Activated CD4-positive, alpha-beta T cell treated with anti-CD3 and anti-CD28 coated beads, Interleukin-10, Interleukin-2, amounts not matched to agents 100 ng/mL and 50 ng/mL, durations not matched to agents 16 hours and 8 hours (primary cell): Measurements from ENCODE around the gene RBM8A.

Experiments used
- DNase-seq: peaks from one replicate; pipeline ENCODE4 v3.0.0-alpha.2; 2020

Gene RBM8A

DNA sequence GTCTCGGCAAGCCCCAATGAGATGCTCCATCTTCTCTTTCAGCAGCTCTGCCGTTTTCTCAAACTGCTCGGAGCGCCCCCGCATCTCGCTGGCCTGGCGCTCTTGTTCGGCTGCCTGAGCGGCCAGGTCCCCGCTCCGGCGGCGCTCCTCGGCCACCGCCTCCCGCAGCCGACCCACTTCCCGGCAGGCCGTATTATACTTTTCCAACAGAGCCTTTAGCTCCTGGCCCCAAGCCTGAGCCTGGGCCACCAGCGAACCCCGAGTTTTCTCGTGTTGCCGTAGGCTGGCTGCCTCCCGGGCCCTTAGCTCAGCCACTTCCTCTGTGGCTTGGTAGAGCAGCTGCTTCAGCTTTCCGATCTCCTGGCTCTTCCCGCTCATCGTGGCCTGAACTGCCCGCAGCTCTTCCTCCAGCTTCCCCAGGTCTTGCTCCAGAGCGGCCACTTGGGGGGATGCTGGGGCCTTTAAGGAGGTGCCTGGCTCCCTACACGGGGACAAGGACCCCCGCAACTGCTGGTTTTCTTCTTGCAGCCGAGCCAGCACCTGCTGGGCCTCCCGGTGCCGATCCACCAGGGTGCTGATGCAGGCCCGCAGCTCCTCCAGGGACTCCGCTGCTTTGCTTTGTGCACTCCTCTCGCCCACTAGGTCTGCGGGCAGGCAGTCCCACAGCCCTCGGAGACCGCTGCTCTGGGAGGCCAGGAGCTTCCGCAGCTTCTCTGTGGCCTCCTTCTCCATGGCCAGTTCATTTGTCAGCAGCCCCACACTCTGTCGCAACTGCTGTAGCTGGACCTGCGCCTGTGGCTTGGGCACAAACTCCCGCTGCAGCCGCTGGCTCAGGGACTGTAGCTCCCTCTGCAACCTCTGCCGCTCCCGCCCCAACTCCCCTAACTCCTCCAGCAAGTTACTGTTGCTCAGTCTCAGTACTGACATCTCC lies 55.0 kb downstream of the RBM8A start:
- peak; percentile 34 for DNase-seq
